ENCODE data around the gene CDK12.

CDK12 gene

DNA sequence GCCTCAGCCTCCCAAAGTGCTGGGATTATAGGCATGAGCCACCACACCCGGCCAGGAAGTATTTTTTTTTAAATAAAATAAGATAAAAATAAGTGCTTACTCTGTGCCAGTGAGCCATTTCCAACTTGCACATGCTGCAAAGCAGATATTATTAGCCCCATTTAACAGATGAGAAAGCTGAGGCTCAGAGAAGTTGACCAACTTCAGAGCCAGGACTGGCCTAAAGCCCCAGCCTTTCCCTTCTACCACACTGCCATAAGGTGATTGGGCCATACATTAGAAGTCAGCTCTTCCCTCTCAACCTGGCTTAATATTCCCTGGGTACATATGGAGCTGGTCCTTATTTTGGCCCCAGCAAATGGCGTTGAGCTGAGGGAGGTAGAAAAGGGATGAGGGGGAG lies 121.4 kb downstream of the CDK12 start:
- DNase-seq (ENCODE audit: low read depth in 1 of 2, low spot score in 1 of 2) = no peak

More for the DNA sequence above, 121.4 kb downstream of the CDK12 start:
- no peak for TF ChIP-seq JUND (IDR thresholded peaks at IDR 0.05; ENCODE audit: low read depth)
- in situ Hi-C loops (cut with HindIII; ENCODE audit: low pct_unique_long_range_greater_than_20kb, low sequenced_read_pairs) = no loop called here
